Neural cell (in vitro differentiated cells): ENCODE measurements around the gene NCBP3. TPM values are rescaled to one million over a fixed set of nuclear protein-coding genes. Genes with fewer than 3 reads are reported as not detected.

Experiments used
- H2AFZ ChIP-seq: fragments of 200-600, 300-800 bp; sonication (generic), shearing (Covaris generic); 2 replicates; pipeline ENCODE4 v1.6.0; 2014; ENCODE audit warnings: low read depth, mild to moderate bottlenecking, antibody characterized with exemption, low read length, moderate library complexity
- H3F3A ChIP-seq: fragments of 200-600 bp; shearing (Covaris generic); 2 replicates; pipeline ENCODE4 v1.6.1; 2016; ENCODE audit warnings: mild to moderate bottlenecking, moderate library complexity, mixed read lengths, antibody characterized with exemption, low read length; ENCODE audit not compliant: insufficient read depth, poor library complexity, severe bottlenecking
- H3K27ac ChIP-seq: fragments of 200-600, 300-800 bp; sonication (generic), shearing (Covaris generic); 2 replicates; pipeline ENCODE4 v1.5.1; 2014; ENCODE audit warnings: mild to moderate bottlenecking, low read length, moderate library complexity
- H3K27me3 ChIP-seq: fragments of 300-800, 200-600 bp; sonication (generic), shearing (Covaris generic); 2 replicates; pipeline ENCODE4 v1.6.0; 2014; ENCODE audit warnings: mild to moderate bottlenecking, low read depth, low read length, moderate library complexity; ENCODE audit not compliant: insufficient read depth
- H3K36me3 ChIP-seq: fragments of 300-800, 200-600 bp; sonication (generic), shearing (Covaris generic); 2 replicates; pipeline ENCODE4 v1.5.1; 2014; ENCODE audit warnings: mild to moderate bottlenecking, antibody characterized with exemption, low read length, moderate library complexity; ENCODE audit not compliant: insufficient read depth
- H3K4me2 ChIP-seq: fragments of 300-800, 200-600 bp; sonication (generic), shearing (Covaris generic); 2 replicates; pipeline ENCODE4 v1.6.0; 2014; ENCODE audit warnings: mild to moderate bottlenecking, low read length
- H3K4me3 ChIP-seq: fragments of 300-800, 200-600 bp; sonication (generic), shearing (Covaris generic); 2 replicates; pipeline ENCODE4 v1.5.1; 2014; ENCODE audit warnings: mild to moderate bottlenecking, low read length, moderate library complexity
- H3K79me2 ChIP-seq: fragments of 200-600 bp; shearing (Covaris generic); replicated peaks from 2 replicates; pipeline ENCODE4 v1.6.0; 2014; ENCODE audit warnings: mild to moderate bottlenecking, low read length, moderate library complexity; ENCODE audit not compliant: insufficient read depth
- H3K9ac ChIP-seq: fragments of 300-800, 200-600 bp; sonication (generic), shearing (Covaris generic); 2 replicates; pipeline ENCODE4 v1.6.1; 2016; ENCODE audit warnings: mild to moderate bottlenecking, low read length, mixed read lengths
- H3K9me2 ChIP-seq: fragments of 200-600 bp; shearing (Covaris generic); 2 replicates; pipeline ENCODE4 v1.6.1; 2016; ENCODE audit warnings: mild to moderate bottlenecking, low read length, mixed read lengths; ENCODE audit not compliant: insufficient read depth
- H3K9me3 ChIP-seq: fragments of 200-600, 300-800 bp; sonication (generic), shearing (Covaris generic); 2 replicates; pipeline ENCODE4 v1.6.1; 2016; ENCODE audit warnings: mild to moderate bottlenecking, mixed run types, low read length, moderate library complexity, mixed read lengths
- H4K20me1 ChIP-seq: fragments of 200-600 bp; shearing (Covaris generic); 2 replicates; pipeline ENCODE4 v1.6.1; 2016; ENCODE audit warnings: mild to moderate bottlenecking, mixed run types; ENCODE audit not compliant: insufficient read depth
- EP300 ChIP-seq: fragments of 450-650 bp; conservative IDR thresholded peaks from 2 replicates; pipeline ENCODE4 v1.6.1; 2014; ENCODE audit warnings: antibody characterized with exemption, mild to moderate bottlenecking, moderate library complexity; ENCODE audit not compliant: poor library complexity, severe bottlenecking
- MXI1 ChIP-seq: fragments of 450-650 bp; conservative IDR thresholded peaks from 2 replicates; pipeline ENCODE4 v1.6.1; 2014; ENCODE audit warnings: antibody characterized with exemption, mild to moderate bottlenecking; ENCODE audit not compliant: poor library complexity, severe bottlenecking
- POLR2AphosphoS5 ChIP-seq: IDR thresholded peaks from 2 replicates; pipeline ENCODE4 v1.6.1; 2012
- RAD21 ChIP-seq: fragments of 450-650 bp; conservative IDR thresholded peaks from 2 replicates; pipeline ENCODE4 v1.6.1; 2014; ENCODE audit warnings: antibody characterized with exemption, mild to moderate bottlenecking, moderate library complexity
- REST ChIP-seq: IDR thresholded peaks from 2 replicates; pipeline ENCODE4 v1.6.1; 2012; ENCODE audit warnings: borderline replicate concordance
- polyA plus RNA-seq: library from polyadenylated mRNA; depleted of rRNA; stranded (reverse); fragments of >200 nt; gene quantifications from 2 replicates; pipeline ENCODE4 v1.2.3, GENCODE V29; 2014
- TF ChIP-seq, protein P1 (sequence below): fragments of 450-650 bp; IDR thresholded peaks from 2 replicates; pipeline ENCODE4 v1.5.1; 2014; ENCODE audit warnings: antibody characterized with exemption, mild to moderate bottlenecking, moderate library complexity; ENCODE audit not compliant: poor library complexity, severe bottlenecking

Gene NCBP3
- polyA plus RNA-seq, 1 donor from 2014 or later: 132 TPM

GRCh38 chr17:3884188-3884587 lies 38.1 kb upstream of the NCBP3 start:
- H3K27ac ChIP-seq: no peak overlapping the region
- H3K79me2 ChIP-seq: no peaks in the 10 kb centered on the region
- H3K27me3 ChIP-seq: no peaks in the 10 kb centered on the region
- H2AFZ ChIP-seq: no peak overlapping the region
- H3K9me3 ChIP-seq: no peaks in the 10 kb centered on the region
- H3F3A ChIP-seq: no peaks in the 10 kb centered on the region
- no peaks in the 10 kb centered on the region for H3K9me2 ChIP-seq
- no peak overlapping the region for H3K4me3 ChIP-seq
- no peaks in the 10 kb centered on the region for H3K36me3 ChIP-seq
- no peaks in the 10 kb centered on the region for H4K20me1 ChIP-seq
- no peak overlapping the region for H3K9ac ChIP-seq
- no peak overlapping the region for H3K4me2 ChIP-seq
- no peak for TF ChIP-seq RAD21

GRCh38 chr17:3882276-3882675 lies 36.2 kb upstream of the NCBP3 start:
- Histone ChIP-seq H2AFZ (no peak overlapping the region), H3F3A (no peaks in the 10 kb centered on the region), H4K20me1 (no peaks in the 10 kb centered on the region), H3K4me3 (no peak overlapping the region), H3K9me2 (no peaks in the 10 kb centered on the region), H3K9ac (no peak overlapping the region), H3K27ac (no peak overlapping the region), H3K9me3 (no peaks in the 10 kb centered on the region), H3K4me2 (no peak overlapping the region), H3K36me3 (no peaks in the 10 kb centered on the region), H3K27me3 (no peaks in the 10 kb centered on the region), H3K79me2 (no peaks in the 10 kb centered on the region)
- TF ChIP-seq POLR2AphosphoS5 (no peak), MXI1 (no peak), REST (no peak), EP300 (no peak)

- Histone ChIP-seq H3F3A (no peaks in the 10 kb centered on the region), H3K27ac (no peak overlapping the region), H3K9me2 (no peaks in the 10 kb centered on the region), H3K36me3 (no peaks in the 10 kb centered on the region), H3K4me2 (no peak overlapping the region), H2AFZ (no peak overlapping the region), H4K20me1 (no peaks in the 10 kb centered on the region), H3K27me3 (no peaks in the 10 kb centered on the region), H3K9me3 (no peaks in the 10 kb centered on the region), H3K9ac (no peak overlapping the region), H3K79me2 (no peaks in the 10 kb centered on the region), H3K4me3 (no peak overlapping the region)
- TF ChIP-seq, protein P1, sequence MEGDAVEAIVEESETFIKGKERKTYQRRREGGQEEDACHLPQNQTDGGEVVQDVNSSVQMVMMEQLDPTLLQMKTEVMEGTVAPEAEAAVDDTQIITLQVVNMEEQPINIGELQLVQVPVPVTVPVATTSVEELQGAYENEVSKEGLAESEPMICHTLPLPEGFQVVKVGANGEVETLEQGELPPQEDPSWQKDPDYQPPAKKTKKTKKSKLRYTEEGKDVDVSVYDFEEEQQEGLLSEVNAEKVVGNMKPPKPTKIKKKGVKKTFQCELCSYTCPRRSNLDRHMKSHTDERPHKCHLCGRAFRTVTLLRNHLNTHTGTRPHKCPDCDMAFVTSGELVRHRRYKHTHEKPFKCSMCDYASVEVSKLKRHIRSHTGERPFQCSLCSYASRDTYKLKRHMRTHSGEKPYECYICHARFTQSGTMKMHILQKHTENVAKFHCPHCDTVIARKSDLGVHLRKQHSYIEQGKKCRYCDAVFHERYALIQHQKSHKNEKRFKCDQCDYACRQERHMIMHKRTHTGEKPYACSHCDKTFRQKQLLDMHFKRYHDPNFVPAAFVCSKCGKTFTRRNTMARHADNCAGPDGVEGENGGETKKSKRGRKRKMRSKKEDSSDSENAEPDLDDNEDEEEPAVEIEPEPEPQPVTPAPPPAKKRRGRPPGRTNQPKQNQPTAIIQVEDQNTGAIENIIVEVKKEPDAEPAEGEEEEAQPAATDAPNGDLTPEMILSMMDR: no peak
Observed at GRCh38 chr17:3880983-3881382, 34.9 kb upstream of the NCBP3 start.
